ENCODE measurements around the gene PLA2G4B. TPM values are rescaled to one million over a fixed set of nuclear protein-coding genes. Genes with fewer than 3 reads are reported as not detected.

Gene PLA2G4B
- total and polyA plus RNA-seq, 2 of the 8 experiments (the other 6 are each of a cell fraction or from before 2014, with no cell fraction given) = 4.2 to 9.2 TPM

DNA sequence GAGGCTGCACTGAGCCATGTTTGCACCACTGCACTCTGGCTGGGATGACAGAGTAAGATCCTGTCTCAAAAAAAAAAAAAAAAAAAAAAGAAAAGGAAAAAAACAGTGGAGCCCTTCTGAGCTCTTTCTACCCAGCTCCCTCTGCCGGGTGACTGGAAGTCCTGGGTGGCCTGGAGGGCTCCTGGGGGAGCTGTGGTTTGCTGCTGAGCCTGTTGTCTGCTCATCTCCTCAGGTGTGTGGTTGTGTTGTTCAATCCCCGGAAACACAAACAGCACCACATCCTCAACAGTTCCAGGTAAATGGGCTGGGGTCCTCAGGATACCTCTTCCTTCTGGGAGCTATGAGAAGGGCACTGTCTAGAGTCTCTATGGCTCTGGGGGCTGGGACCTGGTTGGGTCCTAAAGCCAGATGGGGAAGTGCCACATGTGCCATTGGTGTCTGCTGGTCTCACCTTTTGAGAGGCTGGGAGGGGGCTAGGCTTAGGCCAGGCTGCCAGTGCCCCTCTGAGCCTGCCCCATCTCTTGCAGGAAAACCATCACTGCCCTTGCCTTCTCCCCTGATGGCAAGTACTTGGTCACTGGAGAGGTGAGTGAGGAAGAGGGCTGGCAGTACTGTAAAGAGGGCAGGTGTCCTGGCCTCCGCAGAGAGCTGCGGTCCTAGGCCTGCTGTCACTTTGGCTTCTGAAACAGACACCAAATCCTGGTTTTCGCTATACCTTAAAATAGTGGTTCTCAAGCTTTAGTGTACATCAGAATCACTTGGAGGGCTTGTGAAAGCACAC lies 27.8 kb upstream of the PLA2G4B start:
- Histone ChIP-seq H2BK5ac (ENCODE audit: low read depth, low read length) (no peak overlapping the region), H3K56ac (replicated peaks; ENCODE audit: insufficient read length, low read depth, low read length) (no peak overlapping the region), H2BK12ac (ENCODE audit: low read depth, low read length) (no peak overlapping the region), H4K91ac (replicated peaks; ENCODE audit: insufficient read length, low read length) (no peak overlapping the region), H4K20me1 (replicated peaks in 1 of 2; ENCODE audit: control insufficient read depth in 1 of 2, insufficient read depth in 2 of 2, low read length in 2 of 2) (peaks cover 0 to 1% of the 10 kb centered on the region in 2 experiments), H4K8ac (ENCODE audit: extremely low read depth, insufficient read depth, low read length) (no peak overlapping the region), H4K5ac (ENCODE audit: insufficient read length, low read depth, low read length) (no peak overlapping the region), H2AK5ac (ENCODE audit: low read depth, low read length) (no peak overlapping the region), H2BK20ac (ENCODE audit: low read length) (no peak overlapping the region), H2BK15ac (ENCODE audit: low read length) (no peak overlapping the region), H3K36me3 (ENCODE audit: control insufficient read depth in 2 of 4, insufficient read depth in 4 of 4, low read length in 3 of 4) (peaks cover 0 to 2% (median 0%) of the 10 kb centered on the region in 4 experiments; a peak in 3 of 8 replicates), H3K23ac (ENCODE audit: insufficient read length) (no peak overlapping the region), H3K23me2 (ENCODE audit: low read depth, low read length) (no peaks in the 10 kb centered on the region), H3K9ac (replicated peaks in 1 of 4; ENCODE audit: extremely low read depth in 1 of 4, low read depth in 3 of 4, low read length in 3 of 4) (no peak overlapping the region), H2BK120ac (replicated peaks; ENCODE audit: low read depth, low read length) (no peak overlapping the region), H3K27me3 (replicated peaks in 1 of 4; ENCODE audit: control insufficient read depth in 3 of 4, extremely low read depth in 1 of 4, insufficient read depth in 3 of 4, low read length in 3 of 4) (no peaks in the 10 kb centered on the region), H3K4me2 (ENCODE audit: insufficient read depth in 1 of 2, low read depth in 2 of 2, low read length in 2 of 2) (no peak overlapping the region), H3K14ac (ENCODE audit: insufficient read length) (no peak overlapping the region), H3K4me1 (replicated peaks in 1 of 4; ENCODE audit: control insufficient read depth in 3 of 4, insufficient read depth in 4 of 4, low read length in 3 of 4) (peaks cover 0 to 4% (median 2%) of the 10 kb centered on the region in 4 experiments; a peak in 5 of 7 replicates), H2AFZ (ENCODE audit: low read length) (no peak overlapping the region), H3K4me3 (ENCODE audit: extremely low read depth in 1 of 4, insufficient read depth in 2 of 4, low read depth in 3 of 4, low read length in 4 of 4) (no peak overlapping the region), H3K18ac (ENCODE audit: extremely low read depth, low read length) (no peak overlapping the region), H3K79me2 (ENCODE audit: control insufficient read depth in 1 of 2, insufficient read depth in 2 of 2, low read length in 2 of 2) (no peaks in the 10 kb centered on the region), H3K4ac (replicated peaks; ENCODE audit: insufficient read length, low read depth, low read length) (no peak overlapping the region), H3K9me3 (ENCODE audit: insufficient read depth in 2 of 2, low read depth in 1 of 2, low read length in 1 of 2) (no peaks in the 10 kb centered on the region), H3K79me1 (ENCODE audit: low read depth, low read length) (no peaks in the 10 kb centered on the region), H3K27ac (ENCODE audit: low read depth, low read length) (no peak overlapping the region)
- WGBS, 2 experiments (ENCODE audit: extremely low coverage in 1 of 2, insufficient coverage in 1 of 2, insufficient read length in 1 of 2, insufficient replicate concordance in 2 of 2, low coverage in 1 of 2, low lambda C conversion rate in 2 of 2, missing lambda C conversion rate in 1 of 2) = 89% methylated on average over 5 of the region's 5 CpGs; no CpG with 5 or more reads in 1 of the 2 experiments
- POLR2A ChIA-PET (ENCODE audit: partially characterized antibody) = interaction anchor here (1.0 to 4.2 kb wide), 4 partner anchors 16 to 250 kb away, joined by 3 to 23 read pairs (median 5); partner anchors contain the start of gene MAPKBP1
- DNase-seq (ENCODE audit: low read depth in 1 of 2, low spot score in 2 of 2) (no peak), FAIRE-seq (no peak)
- CTCF ChIA-PET (ENCODE audit: partially characterized antibody) = interaction anchor here (0.6 to 13.7 kb wide), 43 partner anchors 8 to 1043 kb away, joined by 3 to 283 read pairs (median 5); partner anchors contain the start of gene MAPKBP1
- TF ChIP-seq CTCF (IDR thresholded peaks at IDR 0.05; ENCODE audit: control extremely low read depth in 1 of 3, insufficient read depth in 1 of 3, low read depth in 1 of 3, low read length in 3 of 3) = no peak
- TF ChIP-seq RNF2 (IDR thresholded peaks at IDR 0.05; ENCODE audit: borderline replicate concordance, low read depth, low read length, missing control alignments, poor library complexity, severe bottlenecking) = no peak
- TF ChIP-seq, protein P1, sequence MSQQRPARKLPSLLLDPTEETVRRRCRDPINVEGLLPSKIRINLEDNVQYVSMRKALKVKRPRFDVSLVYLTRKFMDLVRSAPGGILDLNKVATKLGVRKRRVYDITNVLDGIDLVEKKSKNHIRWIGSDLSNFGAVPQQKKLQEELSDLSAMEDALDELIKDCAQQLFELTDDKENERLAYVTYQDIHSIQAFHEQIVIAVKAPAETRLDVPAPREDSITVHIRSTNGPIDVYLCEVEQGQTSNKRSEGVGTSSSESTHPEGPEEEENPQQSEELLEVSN (IDR thresholded peaks at IDR 0.05) = no peak
- no peak for TF ChIP-seq SRF (IDR thresholded peaks at IDR 0.05; ENCODE audit: low read depth, low read length)
- no peak for TF ChIP-seq SP2 (IDR thresholded peaks at IDR 0.05; ENCODE audit: low read length)
- TF ChIP-seq GTF2F1 (IDR thresholded peaks at IDR 0.05; ENCODE audit: borderline replicate concordance, low read depth, low read length) = no peak
- TF ChIP-seq HDAC2 (IDR thresholded peaks at IDR 0.05; ENCODE audit: borderline replicate concordance in 1 of 2, low read depth in 2 of 2, low read length in 2 of 2) = no peak
- TF ChIP-seq POLR2A (IDR thresholded peaks at IDR 0.05; ENCODE audit: control extremely low read depth in 1 of 2, low read depth in 2 of 2, low read length in 2 of 2) = no peak
